HG03135 (cell line): ENCODE data around the gene ABI3BP.

Source experiments
- ATAC-seq: cut with Tn5 transposase; IDR thresholded peaks from one replicate; pipeline ENCODE4 v1.9.1; 2021; ENCODE audit warnings: mild to moderate bottlenecking, moderate library complexity; ENCODE audit not compliant: unreplicated experiment

ABI3BP gene

GRCh38 chr3:100740207-100740606, 253.0 kb downstream of the ABI3BP start:
- no peak for ATAC-seq

- no peak for ATAC-seq
Measured at GRCh38 chr3:100737334-100737733, 255.9 kb downstream of the ABI3BP start.

GRCh38 chr3:100732435-100732834, 260.8 kb downstream of the ABI3BP start:
- no peak for ATAC-seq

GRCh38 chr3:100730524-100730923, 262.7 kb downstream of the ABI3BP start:
- ATAC-seq = peak; percentile 50

GRCh38 chr3:100726706-100727105, 266.5 kb downstream of the ABI3BP start:
- ATAC-seq = no peak

GRCh38 chr3:100725935-100726513, 267.2 kb downstream of the ABI3BP start:
- ATAC-seq = no peak

GRCh38 chr3:100720426-100720825, 272.8 kb downstream of the ABI3BP start:
- no peak for ATAC-seq

- no peak for ATAC-seq
Measured at GRCh38 chr3:100719136-100719535, 274.1 kb downstream of the ABI3BP start.

GRCh38 chr3:100717637-100718487, 275.4 kb downstream of the ABI3BP start:
- no peak for ATAC-seq

- no peak for ATAC-seq
Measured at GRCh38 chr3:100717063-100717462, 276.2 kb downstream of the ABI3BP start.

GRCh38 chr3:100715176-100715575, 278.0 kb downstream of the ABI3BP start:
- ATAC-seq = no peak

GRCh38 chr3:100710261-100710968, 282.8 kb downstream of the ABI3BP start:
- ATAC-seq = peak; percentile 38

GRCh38 chr3:100709842-100710260, 283.4 kb downstream of the ABI3BP start:
- ATAC-seq = peak; percentile 8

GRCh38 chr3:100708989-100709841, 284.0 kb downstream of the ABI3BP start, which contains the start of gene TFG:
Gene TFG, plus strand, starts transcription at chr3:100709494. Its CDS starts 4,192 bp downstream, at chr3:100713686.
- peak; percentile 82 for ATAC-seq

GRCh38 chr3:100708644-100708988, 284.6 kb downstream of the ABI3BP start:
- ATAC-seq = no peak

GRCh38 chr3:100706365-100706764, 286.9 kb downstream of the ABI3BP start:
- ATAC-seq = no peak

GRCh38 chr3:100703865-100704264, 289.4 kb downstream of the ABI3BP start:
- ATAC-seq = no peak

GRCh38 chr3:100702980-100703345, 290.3 kb downstream of the ABI3BP start:
- no peak for ATAC-seq

GRCh38 chr3:100702082-100702979, 290.9 kb downstream of the ABI3BP start:
- ATAC-seq = no peak

GRCh38 chr3:100700708-100701107, 292.5 kb downstream of the ABI3BP start:
- no peak for ATAC-seq
